Measurements from ENCODE around the gene MAGEB4.
A peak's percentile ranks its signal among the peaks of the same experiment; 100 is the strongest.
"Not testable (repeated sequence)": the region's sequence is repeated elsewhere in the genome, so short reads cannot be mapped to it uniquely, and the experiment has no call there.

MAGEB4 gene, protein sequence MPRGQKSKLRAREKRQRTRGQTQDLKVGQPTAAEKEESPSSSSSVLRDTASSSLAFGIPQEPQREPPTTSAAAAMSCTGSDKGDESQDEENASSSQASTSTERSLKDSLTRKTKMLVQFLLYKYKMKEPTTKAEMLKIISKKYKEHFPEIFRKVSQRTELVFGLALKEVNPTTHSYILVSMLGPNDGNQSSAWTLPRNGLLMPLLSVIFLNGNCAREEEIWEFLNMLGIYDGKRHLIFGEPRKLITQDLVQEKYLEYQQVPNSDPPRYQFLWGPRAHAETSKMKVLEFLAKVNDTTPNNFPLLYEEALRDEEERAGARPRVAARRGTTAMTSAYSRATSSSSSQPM

DNA sequence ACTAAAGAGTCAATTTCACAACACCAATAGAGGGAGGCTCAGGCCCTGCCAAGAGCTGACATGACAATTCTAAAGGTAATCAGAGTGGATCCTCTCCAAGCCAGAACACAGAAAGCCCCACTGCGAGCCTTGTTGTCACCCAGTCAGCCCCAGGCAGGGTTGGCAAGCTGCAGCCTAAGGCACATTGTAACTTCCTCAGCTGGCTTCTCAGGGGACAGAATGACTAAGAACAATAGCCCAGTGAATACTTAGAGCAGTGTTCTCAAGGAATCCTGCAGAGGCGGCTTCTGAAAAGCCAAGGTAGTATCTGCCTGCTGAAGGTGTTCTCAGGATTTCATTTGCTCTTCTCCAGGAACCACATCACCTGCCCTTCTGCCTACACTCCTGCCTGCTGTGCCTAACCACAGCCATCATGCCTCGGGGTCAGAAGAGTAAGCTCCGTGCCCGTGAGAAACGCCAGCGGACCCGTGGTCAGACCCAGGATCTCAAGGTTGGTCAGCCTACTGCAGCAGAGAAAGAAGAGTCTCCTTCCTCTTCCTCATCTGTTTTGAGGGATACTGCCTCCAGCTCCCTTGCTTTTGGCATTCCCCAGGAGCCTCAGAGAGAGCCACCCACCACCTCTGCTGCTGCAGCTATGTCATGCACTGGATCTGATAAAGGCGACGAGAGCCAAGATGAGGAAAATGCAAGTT, at the start of gene MAGEB4:
Gene MAGEB4, plus strand, starts transcription at position 277 of the 692 bp plus-strand sequence. Its CDS starts 136 bp downstream, at position 413.
- TF ChIP-seq CTCF (IDR thresholded peaks at IDR 0.05; ENCODE audit: insufficient read depth, low read length, poor library complexity, severe bottlenecking), result no peak
- no peak for DNase-seq (ENCODE audit: extremely low read depth, insufficient read length)
- no peaks in the 10 kb centered on the region for H3K27me3 ChIP-seq (replicated peaks; ENCODE audit: control insufficient read depth, insufficient read depth, low read length)
- H3K36me3 ChIP-seq (ENCODE audit: control insufficient read depth, insufficient read depth, low read length), result no peaks in the 10 kb centered on the region
- H3K4me3 ChIP-seq (replicated peaks; ENCODE audit: low read depth, low read length), result no peak within 1 kb of the TSS

DNA sequence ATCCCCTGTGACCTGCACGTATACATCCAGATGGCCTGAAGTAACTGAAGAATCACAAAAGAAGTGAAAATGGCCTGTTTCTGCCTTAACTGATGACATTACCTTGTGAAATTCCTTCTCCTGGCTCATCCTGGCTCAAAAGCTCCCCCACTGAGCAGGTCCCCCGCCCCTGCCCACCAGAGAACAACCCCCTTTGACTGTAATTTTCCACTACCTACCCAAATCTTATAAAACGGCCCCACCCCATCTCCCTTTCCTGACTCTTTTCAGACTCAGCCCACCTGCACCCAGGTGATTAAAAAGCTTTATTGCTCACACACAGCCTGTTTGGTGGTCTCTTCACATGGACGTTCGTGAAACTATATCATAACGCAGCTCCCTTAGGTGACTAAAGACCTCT, 47.9 kb upstream of the MAGEB4 start:
- not testable (repeated sequence) for H3K27me3 ChIP-seq (replicated peaks; ENCODE audit: control insufficient read depth, insufficient read depth, low read length); DNase-seq (ENCODE audit: extremely low read depth, insufficient read length); H3K4me3 ChIP-seq (replicated peaks; ENCODE audit: low read depth, low read length); H3K36me3 ChIP-seq (ENCODE audit: control insufficient read depth, insufficient read depth, low read length)

GRCh38 chrX:30196322-30196721, 45.5 kb upstream of the MAGEB4 start:
- Histone ChIP-seq H3K27me3 (replicated peaks; ENCODE audit: control insufficient read depth, insufficient read depth, low read length) (no peaks in the 10 kb centered on the region), H3K36me3 (ENCODE audit: control insufficient read depth, insufficient read depth, low read length) (no peaks in the 10 kb centered on the region), H3K4me3 (replicated peaks; ENCODE audit: low read depth, low read length) (no peak overlapping the region)
- TF ChIP-seq CTCF (IDR thresholded peaks at IDR 0.05; ENCODE audit: insufficient read depth, low read length, poor library complexity, severe bottlenecking), result peak; percentile 22
- DNase-seq (ENCODE audit: extremely low read depth, insufficient read length), result no peak

DNA sequence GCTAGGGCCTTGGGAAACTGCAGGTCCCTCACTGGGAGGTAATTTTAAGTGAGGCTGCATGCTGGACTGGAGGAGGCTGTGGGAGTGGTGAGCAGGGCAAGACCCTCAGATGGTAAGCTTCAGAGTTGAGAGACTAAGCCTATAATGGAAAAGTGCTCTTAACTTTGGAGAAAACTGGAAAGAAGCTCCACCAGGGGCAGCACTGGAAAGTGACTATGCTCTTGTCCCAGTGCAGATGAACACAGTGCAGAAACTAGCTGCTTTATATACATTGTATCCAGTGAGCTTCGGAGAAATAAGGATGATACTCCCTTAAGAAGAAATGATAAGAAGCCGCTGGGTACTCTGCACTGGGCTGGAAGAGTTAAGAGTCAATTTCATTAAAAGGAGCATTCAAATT, 29.6 kb upstream of the MAGEB4 start:
- no peaks in the 10 kb centered on the region for H3K27me3 ChIP-seq (replicated peaks; ENCODE audit: control insufficient read depth, insufficient read depth, low read length)
- no peak for TF ChIP-seq CTCF (IDR thresholded peaks at IDR 0.05; ENCODE audit: insufficient read depth, low read length, poor library complexity, severe bottlenecking)
- DNase-seq (ENCODE audit: extremely low read depth, insufficient read length), result no peak
- no peak overlapping the region for H3K4me3 ChIP-seq (replicated peaks; ENCODE audit: low read depth, low read length)
- H3K36me3 ChIP-seq (ENCODE audit: control insufficient read depth, insufficient read depth, low read length), result no peaks in the 10 kb centered on the region

DNA sequence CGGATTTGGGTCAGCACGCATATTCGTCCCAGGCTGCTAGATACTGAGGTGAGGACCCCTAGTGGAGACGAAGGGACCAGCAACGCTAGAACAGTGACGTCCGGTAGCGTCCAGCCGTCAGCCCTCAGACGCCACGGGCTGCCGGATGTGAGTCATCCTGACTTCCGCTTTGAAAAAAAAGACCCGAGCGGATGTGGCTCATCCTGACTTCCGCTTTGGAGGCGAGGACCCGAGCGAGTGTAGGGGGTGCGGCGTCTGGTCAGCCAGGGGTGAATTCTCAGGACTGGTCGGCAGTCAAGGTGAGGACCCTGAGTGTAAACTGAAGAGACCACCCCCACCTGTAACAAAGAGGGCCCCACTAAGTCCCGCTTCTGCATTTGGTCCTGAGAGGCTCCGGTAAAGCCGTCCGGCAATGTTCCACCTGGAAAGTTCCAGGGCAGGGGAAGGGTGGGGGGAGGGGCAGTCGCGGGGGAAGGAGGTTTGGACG, 26.4 kb upstream of the MAGEB4 start, which contains the start of gene MAGEB2:
Gene MAGEB2, plus strand, starts transcription at position 207 of the 487 bp plus-strand sequence. CDS start 3,018 bp downstream, outside the sequence.
- H3K4me3 ChIP-seq (replicated peaks; ENCODE audit: low read depth, low read length), result no peak within 1 kb of the TSS
- no peak for DNase-seq (ENCODE audit: extremely low read depth, insufficient read length)
- no peaks in the 10 kb centered on the region for H3K27me3 ChIP-seq (replicated peaks; ENCODE audit: control insufficient read depth, insufficient read depth, low read length)
- TF ChIP-seq CTCF (IDR thresholded peaks at IDR 0.05; ENCODE audit: insufficient read depth, low read length, poor library complexity, severe bottlenecking), result no peak
- H3K36me3 ChIP-seq (ENCODE audit: control insufficient read depth, insufficient read depth, low read length), result no peaks in the 10 kb centered on the region

DNA sequence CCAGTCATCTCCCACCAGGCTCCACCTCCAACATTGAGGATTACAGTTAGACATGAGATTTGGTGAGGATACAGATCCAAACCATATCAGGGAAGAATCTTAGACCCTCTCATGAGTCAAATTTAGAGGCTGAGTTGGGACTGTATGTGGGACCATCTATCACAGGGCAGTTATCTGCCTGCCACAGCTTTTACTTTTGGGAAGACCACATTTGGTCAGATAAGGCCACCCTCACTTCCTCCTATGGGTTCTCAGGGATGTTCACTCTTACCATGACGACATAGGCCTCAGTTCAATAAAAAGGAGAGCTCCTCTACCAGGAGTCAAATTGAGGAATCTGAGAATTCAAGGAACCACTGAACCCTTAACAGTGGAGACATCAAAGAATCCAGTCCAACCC, 24.3 kb upstream of the MAGEB4 start:
- Histone ChIP-seq H3K27me3 (replicated peaks; ENCODE audit: control insufficient read depth, insufficient read depth, low read length) (no peaks in the 10 kb centered on the region), H3K36me3 (ENCODE audit: control insufficient read depth, insufficient read depth, low read length) (no peaks in the 10 kb centered on the region), H3K4me3 (replicated peaks; ENCODE audit: low read depth, low read length) (no peak overlapping the region)
- no peak for TF ChIP-seq CTCF (IDR thresholded peaks at IDR 0.05; ENCODE audit: insufficient read depth, low read length, poor library complexity, severe bottlenecking)
- DNase-seq (ENCODE audit: extremely low read depth, insufficient read length), result no peak

Measured in GM06990 (cell line).